GM18502 (cell line): ENCODE measurements around the gene MINK1.
A peak's percentile ranks its signal among the peaks of the same experiment; 100 is the strongest.
"Not testable (repeated sequence)": the region's sequence is repeated elsewhere in the genome, so short reads cannot be mapped to it uniquely, and the experiment has no call there.

ENCODE experiments used
- ATAC-seq: cut with Tn5 transposase; IDR thresholded peaks from one replicate; pipeline ENCODE4 v1.9.1; 2021; ENCODE audit warnings: mild to moderate bottlenecking; ENCODE audit not compliant: unreplicated experiment, poor library complexity

The MINK1 gene

DNA sequence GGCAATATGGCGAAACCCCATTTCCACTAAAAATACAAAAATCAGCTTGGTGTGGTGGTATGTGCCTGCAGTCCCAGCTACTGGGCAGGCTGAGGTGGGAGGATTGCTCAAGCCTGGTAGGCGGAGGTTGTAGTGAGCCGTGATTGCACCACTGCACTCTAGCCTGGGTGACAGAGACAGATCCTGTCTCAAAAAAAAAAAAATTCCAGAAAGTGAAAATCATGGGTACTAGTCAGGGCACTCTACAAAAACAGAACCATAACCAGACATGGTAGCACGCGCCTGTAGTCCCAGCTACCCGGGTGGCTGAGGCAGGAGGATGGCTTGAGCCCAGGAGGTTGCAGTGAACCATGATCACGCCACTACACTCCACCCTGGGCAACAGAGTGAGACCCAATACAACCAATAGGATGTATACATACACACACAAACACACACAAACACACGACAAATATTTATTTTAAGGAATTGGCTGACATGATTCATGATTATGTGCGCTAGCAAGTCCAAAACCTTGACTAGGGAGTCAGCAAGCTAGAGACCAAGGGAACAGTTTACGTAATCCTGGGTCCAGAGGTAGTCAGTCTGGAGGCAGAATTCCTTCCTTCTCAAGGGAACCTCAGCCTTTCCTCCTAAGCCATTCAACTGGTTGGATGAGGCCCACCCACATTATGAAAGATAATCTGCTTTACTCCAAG lies 87.4 kb downstream of the MINK1 start:
- ATAC-seq, result no peak

DNA sequence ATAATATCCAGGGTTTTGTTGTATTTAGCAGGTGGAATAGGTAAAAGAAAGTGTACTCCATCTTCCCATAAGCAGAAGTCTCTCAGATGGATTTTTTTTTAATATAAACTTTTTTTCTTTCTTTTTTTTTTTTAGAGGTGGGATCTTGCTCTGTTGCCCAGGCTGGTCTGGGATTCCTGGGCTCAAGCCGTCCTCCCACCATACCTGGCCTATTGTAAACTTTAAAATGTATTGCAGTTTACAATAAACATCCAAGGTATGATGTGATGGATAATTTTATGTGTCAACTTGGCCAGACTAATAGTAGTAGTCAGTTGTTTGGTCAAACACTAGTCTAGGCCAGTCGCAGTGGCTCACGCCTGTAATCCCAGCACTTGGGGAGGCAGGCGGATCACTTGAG lies 88.2 kb downstream of the MINK1 start:
- ATAC-seq, result no peak

DNA sequence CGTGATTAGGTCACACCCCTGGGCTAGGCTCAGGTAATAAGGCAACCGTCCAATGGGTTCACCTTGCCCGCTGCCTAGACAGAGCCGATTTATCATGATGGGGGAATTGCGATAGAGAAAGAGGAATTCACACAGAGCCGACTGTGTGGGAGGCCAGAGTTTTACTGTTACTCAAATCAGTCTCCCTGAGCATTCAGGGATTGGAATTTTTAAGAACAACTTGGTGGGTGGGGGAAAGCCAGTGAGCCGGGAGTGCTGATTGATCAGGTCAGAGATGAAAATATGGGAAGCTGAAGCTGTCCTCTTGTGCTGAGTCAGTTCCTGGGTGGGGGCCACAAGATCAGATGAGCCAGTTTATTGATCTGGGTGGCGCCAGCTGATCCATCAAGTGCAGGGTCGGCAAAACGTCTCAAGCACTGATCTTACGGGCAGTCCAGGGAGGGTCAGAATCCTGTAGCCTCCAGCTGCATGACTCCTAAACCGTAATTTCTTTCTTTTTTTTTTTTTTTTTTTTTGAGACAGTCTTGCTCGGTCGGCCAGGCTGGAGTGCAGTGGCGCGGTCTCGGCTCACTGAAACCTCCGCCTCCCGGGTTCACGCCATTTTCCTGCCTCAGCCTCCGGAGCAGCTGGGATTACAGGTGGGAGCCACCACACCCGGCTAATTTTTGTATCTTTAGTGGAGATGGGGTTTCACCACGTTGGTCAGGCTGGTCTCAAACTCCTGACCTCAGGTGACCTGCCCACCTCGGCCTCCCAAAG lies 93.6 kb downstream of the MINK1 start:
- not testable (repeated sequence) for ATAC-seq

DNA sequence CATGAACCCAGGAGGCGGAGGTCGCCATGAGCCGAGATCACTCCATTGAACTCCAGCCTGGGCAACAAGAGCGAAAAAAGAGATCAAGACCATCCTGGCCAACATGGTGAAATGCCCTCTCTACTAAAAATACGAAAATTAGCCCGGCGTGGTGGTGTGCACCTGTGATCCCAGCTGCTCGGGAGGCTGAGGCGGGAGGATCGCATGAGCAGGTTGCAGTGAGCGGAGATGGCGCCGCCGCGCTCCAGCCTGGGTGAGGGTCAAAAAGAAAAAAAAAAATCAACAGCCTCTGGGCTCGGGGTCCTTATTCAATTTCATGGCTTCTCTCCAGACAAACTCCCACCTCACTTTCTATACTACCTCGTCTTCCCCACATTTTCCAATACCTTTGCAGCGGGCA lies 95.7 kb downstream of the MINK1 start:
- ATAC-seq, result no peak

DNA sequence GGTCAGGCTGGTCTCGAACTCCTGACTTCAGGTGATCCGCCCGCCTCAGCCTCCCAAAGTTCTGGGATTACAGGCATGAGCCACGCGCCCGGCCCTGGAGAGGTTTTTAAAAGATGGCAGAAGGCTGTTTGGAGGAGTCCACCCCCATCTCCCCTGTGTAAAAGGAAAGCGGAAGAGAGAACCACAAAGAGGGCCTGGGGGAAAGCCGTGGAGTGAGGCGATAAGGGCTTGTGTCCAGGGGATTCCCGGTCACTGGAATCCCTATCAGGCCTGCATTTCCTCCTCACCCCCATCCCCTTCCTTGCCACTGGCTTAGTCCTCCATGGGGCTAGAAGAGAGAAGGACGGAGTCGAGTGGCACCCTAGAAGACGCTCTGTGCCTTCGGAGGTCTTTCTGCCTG lies 98.8 kb downstream of the MINK1 start, which contains the start of gene GP1BA:
Gene GP1BA (plus strand): TSS at position 315 of the 400 bp plus-strand sequence. CDS start 328 bp downstream, outside the sequence.
- ATAC-seq, result no peak

DNA sequence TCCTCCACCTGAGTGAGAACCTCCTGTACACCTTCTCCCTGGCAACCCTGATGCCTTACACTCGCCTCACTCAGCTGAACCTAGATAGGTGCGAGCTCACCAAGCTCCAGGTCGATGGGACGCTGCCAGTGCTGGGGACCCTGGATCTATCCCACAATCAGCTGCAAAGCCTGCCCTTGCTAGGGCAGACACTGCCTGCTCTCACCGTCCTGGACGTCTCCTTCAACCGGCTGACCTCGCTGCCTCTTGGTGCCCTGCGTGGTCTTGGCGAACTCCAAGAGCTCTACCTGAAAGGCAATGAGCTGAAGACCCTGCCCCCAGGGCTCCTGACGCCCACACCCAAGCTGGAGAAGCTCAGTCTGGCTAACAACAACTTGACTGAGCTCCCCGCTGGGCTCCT lies 99.6 kb downstream of the MINK1 start:
- no peak for ATAC-seq

DNA sequence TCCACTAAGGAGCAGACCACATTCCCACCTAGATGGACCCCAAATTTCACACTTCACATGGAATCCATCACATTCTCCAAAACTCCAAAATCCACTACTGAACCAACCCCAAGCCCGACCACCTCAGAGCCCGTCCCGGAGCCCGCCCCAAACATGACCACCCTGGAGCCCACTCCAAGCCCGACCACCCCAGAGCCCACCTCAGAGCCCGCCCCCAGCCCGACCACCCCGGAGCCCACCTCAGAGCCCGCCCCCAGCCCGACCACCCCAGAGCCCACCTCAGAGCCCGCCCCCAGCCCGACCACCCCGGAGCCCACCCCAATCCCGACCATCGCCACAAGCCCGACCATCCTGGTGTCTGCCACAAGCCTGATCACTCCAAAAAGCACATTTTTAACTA lies 100.5 kb downstream of the MINK1 start:
- ATAC-seq, result no peak

DNA sequence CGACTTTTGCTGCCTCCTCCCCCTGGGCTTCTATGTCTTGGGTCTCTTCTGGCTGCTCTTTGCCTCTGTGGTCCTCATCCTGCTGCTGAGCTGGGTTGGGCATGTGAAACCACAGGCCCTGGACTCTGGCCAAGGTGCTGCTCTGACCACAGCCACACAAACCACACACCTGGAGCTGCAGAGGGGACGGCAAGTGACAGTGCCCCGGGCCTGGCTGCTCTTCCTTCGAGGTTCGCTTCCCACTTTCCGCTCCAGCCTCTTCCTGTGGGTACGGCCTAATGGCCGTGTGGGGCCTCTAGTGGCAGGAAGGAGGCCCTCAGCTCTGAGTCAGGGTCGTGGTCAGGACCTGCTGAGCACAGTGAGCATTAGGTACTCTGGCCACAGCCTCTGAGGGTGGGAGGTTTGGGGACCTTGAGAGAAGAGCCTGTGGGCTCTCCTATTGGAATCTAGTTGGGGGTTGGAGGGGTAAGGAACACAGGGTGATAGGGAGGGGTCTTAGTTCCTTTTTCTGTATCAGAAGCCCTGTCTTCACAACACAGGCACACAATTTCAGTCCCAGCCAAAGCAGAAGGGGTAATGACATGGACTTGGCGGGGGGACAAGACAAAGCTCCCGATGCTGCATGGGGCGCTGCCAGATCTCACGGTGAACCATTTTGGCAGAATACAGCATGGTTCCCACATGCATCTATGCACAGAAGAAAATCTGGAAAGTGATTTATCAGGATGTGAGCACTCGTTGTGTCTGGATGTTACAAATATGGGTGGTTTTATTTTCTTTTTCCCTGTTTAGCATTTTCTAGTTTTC lies 101.2 kb downstream of the MINK1 start:
- ATAC-seq, result no peak

DNA sequence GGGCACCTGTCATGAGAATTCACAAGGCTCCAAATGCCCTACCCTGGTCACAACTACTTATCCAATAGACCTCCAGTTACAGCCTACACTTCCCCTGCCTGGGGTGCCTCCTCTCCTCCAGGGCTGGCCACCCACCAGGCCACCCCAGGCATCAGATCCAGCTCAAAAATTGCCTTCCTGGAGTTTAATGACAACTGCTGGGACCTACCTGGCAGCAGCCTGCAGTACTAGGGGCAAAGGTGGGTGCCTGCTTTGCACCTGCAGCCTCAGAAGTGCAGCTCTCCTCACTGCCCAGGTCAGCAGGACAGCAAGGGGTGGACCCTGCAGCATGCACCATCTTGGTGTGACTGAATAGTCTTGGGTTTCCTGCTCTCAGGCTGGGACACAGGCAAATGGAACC lies 102.5 kb downstream of the MINK1 start:
- ATAC-seq, result no peak

DNA sequence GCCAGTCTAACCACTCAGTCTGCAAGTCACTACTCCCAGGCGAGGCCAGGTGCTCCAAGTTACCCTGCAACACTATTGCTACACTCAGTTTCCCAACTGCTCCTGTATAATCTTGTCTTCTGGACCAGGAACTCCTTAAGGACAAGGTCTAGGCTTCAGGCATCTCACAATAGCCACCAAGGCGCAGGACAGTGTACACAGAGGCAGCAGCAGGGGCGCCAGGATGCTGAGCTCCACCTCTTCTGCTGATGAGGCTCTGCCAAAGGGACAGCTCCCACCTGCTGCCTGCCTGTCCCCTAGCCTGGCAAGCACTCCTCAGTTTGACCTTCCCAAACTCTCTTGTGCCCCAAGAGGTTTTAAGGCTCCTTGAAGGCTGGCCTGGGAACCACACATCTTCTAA lies 103.3 kb downstream of the MINK1 start:
- ATAC-seq, result no peak

DNA sequence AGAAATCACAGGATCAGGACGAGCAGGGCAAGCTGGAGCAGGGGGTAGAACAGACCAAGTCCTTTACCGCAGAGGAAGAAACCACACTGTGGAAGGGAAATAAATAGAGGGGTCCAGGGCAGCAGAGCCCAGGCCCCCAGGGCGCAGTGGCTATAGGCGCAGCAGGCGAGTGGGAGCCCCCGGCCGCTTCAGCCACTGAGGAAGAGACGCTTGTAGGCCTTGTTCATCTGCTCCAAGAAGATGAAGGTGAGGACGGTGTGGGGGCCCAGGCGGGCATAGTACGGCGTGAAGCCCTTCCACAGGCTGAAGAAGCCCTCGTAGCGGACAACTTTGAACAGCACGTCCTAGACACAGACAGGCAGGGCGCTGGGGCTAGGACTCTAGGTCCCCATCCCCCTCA lies 104.4 kb downstream of the MINK1 start:
- ATAC-seq, result no peak

DNA sequence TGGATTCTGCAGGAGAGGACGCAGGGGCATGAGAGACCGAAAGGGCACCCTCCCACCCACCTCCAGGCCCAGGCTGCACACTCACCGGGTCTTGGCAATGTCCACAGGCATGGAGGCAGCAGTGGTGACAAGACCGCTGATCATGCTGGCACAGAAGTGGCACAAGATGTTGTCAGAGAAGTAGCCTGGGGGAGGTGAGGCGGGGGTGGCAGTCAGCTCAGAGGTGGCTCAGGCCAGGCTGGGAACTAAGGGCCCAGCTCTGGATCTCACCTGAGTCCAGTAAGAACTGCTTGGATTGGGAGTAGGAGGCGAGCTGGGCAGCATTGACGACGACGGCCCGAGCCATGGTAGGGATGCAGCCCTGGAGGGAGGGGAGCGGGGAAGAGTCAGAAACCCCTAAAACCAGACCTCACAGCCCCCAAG lies 104.9 kb downstream of the MINK1 start:
- no peak for ATAC-seq

DNA sequence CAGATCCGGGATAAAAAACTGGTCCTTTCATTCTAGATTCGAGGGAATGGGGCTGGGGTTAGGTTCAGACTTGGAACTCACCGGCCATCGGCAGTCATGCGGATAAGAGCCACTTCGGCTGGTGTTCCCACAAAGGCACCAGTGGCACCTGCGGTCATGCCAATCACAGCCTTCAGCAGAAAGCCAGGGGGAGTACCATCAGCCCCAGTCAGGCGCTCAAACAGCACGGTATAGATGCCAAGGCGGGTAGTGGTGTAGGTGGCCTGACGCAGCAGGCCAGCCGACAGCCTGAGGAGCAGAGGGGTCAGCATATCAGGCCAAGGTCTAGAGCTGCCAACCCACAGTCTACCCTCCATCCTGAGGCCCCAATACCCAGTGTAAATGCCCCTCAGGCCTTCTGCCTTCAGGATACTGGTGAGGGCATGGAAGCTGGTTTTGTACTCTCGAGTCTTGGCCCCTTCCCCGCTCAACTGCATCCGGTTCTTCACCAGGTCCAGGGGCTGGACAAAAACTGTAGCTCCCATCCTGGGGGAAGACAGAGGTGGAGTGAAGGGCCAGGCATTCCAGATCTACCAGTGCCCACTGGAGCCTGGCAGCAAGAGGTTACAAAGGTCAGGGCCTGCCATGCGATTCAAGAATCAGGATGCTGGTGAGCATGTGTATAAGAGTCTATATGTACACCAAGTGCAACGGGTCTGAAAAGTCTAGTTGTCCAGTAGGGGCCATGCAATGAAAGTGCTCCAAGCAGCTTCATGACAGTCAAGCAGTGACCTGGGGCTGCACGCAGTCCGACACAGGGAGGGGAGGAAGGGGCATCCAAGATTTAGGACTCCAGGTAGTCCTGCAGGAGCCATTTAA lies 105.8 kb downstream of the MINK1 start:
- ATAC-seq, result no peak

DNA sequence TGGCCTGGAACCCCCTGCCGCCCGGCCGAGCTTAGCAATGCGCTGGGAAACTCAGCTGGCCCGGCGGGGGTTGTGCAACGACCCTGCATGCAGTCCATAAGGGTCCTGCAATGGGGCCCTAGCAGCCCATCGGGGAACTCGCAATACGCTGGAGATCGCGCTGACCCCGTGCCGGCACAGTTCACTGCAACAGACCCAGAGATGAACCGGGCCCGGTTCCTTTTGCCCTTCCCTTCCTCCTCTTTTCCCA lies 106.3 kb downstream of the MINK1 start:
- ATAC-seq, result peak; percentile 17

DNA sequence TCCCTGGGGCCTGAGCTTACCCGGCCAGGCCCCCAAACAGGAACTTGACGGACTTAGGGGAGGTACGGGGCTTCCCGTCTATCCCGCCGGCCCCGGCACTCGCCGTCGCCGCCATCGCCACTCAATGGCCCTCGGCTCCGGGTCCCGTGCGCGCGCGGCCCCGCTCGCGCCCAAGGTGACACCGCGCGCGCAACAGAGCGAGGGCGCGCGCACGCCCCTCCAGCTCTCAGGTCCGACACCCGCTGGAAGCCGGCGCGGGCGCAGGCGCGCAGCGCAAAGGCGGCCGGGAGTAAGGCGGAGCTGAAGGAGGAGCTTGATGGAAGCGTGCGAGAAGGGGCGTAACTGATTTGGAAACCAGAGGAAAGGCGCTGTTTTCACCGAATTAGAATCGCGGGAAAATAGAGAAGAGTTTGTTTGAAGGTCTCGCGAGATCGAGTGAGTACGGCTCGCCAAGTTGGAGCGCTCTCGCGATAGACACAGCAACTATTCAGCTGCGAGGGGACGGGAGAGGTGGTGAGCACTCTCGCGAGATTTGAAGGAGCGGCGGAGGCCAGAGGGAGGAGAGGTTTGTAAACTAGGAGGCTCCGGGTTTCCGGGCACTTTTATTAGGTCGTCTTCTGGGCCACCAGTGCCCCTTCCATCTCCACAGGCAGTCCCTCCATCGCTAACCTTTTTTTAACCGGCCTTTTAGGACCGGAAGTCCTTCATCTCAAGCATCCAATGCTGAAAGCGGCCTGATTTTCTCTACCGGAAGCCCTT lies 106.8 kb downstream of the MINK1 start, which contains the start of the genes RNF167 and SLC25A11:
Gene RNF167 (plus strand): TSS at position 473 of the 759 bp plus-strand sequence. CDS start 642 bp downstream, outside the sequence.
Gene SLC25A11 (minus strand): TSS at position 251 of the 759 bp plus-strand sequence. CDS start 136 bp downstream, at position 115.
- peak; percentile 75 for ATAC-seq

DNA sequence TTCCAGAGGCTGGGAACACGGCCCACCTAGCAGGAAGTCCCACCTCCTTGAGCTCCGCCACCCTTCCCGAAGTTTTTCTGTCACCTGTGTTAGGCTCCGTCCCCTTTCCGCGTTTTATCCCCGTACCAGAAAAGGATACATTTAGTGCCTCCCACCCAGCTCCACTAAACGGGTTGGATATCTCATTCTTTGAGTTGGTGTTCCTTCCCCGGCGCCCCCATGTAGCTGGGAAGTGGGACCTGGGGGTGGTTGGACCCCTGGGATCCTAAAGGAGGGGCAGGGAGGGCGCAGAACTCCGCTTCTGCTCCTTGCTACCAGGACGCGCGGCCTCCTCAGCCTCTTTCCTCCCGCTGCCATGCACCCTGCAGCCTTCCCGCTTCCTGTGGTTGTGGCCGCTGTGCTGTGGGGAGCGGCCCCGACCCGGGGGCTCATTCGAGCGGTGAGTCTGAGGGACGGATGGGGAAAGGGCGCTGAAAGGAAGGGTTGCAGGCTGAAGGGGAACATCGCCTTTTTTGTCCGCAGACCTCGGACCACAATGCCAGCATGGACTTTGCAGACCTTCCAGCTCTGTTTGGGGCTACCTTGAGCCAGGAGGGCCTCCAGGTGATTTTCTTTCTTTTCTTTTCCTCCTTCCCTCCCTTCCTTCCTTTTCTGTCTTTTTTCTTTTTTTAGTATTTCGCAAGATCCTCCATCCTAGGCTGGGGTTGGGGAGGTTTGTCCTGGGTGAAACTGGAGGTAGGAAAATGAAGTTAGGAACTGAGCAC lies 107.6 kb downstream of the MINK1 start:
- ATAC-seq, result no peak

DNA sequence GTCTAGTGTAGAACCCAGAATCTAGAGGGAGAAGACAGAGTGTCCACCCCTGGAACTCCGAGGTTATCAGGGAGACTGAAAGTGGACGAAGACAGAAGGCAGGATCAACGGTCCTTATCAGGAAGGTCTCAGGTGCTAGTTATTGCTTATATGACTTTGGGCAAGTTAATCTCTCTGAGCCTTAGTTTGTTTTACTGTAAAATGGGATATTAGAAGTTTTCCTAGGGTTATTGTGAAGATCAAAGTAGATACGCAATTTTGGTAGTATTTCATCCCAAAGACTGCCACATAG lies 108.1 kb downstream of the MINK1 start:
- no peak for ATAC-seq

DNA sequence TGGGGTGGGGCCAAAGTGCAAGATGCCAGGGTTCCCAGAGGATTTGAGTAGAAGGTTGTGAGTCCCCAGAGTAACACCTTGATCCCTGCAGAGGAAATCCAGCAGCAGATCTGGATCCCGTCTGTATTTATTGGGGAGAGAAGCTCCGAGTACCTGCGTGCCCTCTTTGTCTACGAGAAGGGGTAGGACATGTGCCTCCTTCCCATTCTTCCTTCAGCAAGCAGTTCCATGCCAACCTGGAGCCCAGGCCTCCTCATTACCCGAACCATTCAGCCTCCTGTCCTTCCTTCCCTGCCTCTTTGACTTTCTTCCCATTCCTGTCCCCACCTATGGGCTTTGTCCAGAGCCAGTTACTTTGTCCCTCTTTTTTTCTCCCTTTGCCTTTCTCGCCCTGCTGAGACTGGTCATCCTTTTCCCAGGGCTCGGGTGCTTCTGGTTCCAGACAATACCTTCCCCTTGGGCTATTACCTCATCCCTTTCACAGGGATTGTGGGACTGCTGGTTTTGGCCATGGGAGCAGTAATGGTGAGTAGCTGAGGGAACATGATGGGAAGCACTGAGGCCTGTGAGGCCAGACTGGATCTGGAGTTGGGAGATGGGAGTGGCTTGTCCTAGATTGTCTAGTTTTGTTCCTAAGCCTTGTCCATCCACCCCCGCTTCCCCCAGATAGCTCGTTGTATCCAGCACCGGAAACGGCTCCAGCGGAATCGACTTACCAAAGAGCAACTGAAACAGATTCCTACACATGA lies 109.8 kb downstream of the MINK1 start:
- ATAC-seq, result no peak
